Astrocyte of the hippocampus (primary cell): ENCODE data around the gene RABEP2.

Experiments
- DNase-seq: peaks from one replicate; pipeline ENCODE4 v3.0.0; 2011; ENCODE audit warnings: low read depth, low spot score

The RABEP2 gene

DNA sequence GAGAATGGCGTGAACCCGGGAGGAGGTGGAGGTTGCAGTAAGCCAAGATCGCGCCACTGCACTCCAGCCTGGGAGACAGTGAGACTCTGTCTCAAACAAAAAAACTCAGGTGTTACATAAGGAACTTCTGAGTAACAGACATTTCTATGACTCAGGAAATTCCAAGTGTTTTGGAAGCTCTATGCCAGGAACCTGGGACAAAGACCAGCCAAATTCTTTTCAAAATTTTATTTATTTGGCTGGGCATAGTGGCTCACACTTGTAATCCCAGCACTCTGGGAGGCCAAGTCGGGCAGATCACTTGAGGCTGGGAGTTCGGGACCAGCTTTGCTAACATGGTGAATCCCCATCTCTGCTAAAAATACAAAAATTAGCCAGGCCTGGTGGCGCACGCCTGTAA is 66.6 kb downstream of the RABEP2 start:
- peak; percentile 45 for DNase-seq
